Breast epithelium (tissue), 3 donors: ENCODE measurements around the gene KYNU.

ENCODE experiments used
- POLR2A ChIP-seq: fragments of 450-650 bp; IDR thresholded peaks from one replicate; pipeline ENCODE4 v1.6.1; 2016; ENCODE audit warnings: antibody characterized with exemption, mild to moderate bottlenecking, moderate library complexity
- TF ChIP-seq, protein P1 (sequence below), 3 donors: fragments of 450-650 bp; IDR thresholded peaks; one replicate each; pipeline ENCODE4 v1.5.1; 2016 to 2017; ENCODE audit warnings: antibody characterized with exemption in 3 of 3, mild to moderate bottlenecking in 3 of 3, moderate library complexity in 3 of 3

GRCh38 chr2:142872882-142873724 lies 4.4 kb upstream of the KYNU start:
- TF ChIP-seq POLR2A = no peak
- TF ChIP-seq, protein P1, sequence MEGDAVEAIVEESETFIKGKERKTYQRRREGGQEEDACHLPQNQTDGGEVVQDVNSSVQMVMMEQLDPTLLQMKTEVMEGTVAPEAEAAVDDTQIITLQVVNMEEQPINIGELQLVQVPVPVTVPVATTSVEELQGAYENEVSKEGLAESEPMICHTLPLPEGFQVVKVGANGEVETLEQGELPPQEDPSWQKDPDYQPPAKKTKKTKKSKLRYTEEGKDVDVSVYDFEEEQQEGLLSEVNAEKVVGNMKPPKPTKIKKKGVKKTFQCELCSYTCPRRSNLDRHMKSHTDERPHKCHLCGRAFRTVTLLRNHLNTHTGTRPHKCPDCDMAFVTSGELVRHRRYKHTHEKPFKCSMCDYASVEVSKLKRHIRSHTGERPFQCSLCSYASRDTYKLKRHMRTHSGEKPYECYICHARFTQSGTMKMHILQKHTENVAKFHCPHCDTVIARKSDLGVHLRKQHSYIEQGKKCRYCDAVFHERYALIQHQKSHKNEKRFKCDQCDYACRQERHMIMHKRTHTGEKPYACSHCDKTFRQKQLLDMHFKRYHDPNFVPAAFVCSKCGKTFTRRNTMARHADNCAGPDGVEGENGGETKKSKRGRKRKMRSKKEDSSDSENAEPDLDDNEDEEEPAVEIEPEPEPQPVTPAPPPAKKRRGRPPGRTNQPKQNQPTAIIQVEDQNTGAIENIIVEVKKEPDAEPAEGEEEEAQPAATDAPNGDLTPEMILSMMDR (IDR thresholded peaks at IDR 0.05) = no peak
